Activated T-cell treated with anti-CD3 and anti-CD28 coated beads, Interleukin-2, amount 50 U/mL, for 24 hours (primary cell): ENCODE results near the gene PPM1H.
"Not testable (repeated sequence)": the region's sequence is repeated elsewhere in the genome, so short reads cannot be mapped to it uniquely, and the experiment has no call there.

Source experiments
- DNase-seq: peaks from one replicate; pipeline ENCODE4 v3.0.0-alpha.2; 2020
- H3K27ac Mint-ChIP-seq: 2 replicates; pipeline ENCODE4 v1.8.0; 2020; ENCODE audit warnings: mild to moderate bottlenecking, mixed read lengths
- H3K27me3 Mint-ChIP-seq: 2 replicates; pipeline ENCODE4 v1.8.0; 2020; ENCODE audit warnings: mixed read lengths
- H3K36me3 Mint-ChIP-seq: 2 replicates; pipeline ENCODE4 v1.8.0; 2020; ENCODE audit warnings: low read depth, mixed read lengths
- H3K4me1 Mint-ChIP-seq: 2 replicates; pipeline ENCODE4 v1.8.0; 2020; ENCODE audit warnings: low read depth, mixed read lengths
- H3K4me3 Mint-ChIP-seq: 2 replicates; pipeline ENCODE4 v1.8.0; 2020; ENCODE audit warnings: mild to moderate bottlenecking, moderate library complexity, mixed read lengths
- H3K9me3 Mint-ChIP-seq: 2 replicates; pipeline ENCODE4 v1.8.0; 2020; ENCODE audit warnings: mixed read lengths

The PPM1H gene

DNA sequence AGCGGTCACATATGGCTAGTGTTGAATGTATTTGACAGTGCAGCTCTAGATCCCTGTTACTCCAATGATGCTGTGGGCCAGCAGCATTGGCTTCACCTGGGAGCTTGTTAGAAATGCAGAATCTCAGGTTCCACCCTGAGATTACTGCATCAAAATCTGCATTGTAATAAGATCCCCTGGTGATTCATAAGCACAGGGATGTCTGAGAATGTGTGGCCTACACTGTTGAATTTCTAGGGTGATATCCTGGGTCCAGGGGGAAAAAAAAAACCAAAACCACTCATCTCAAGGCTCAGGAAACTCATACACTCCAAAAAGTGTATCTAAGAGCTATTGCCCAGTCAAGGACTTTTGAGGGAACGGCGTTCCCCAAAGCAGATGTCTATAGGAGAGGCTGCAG is 196.8 kb downstream of the PPM1H start:
- H3K27ac Mint-ChIP-seq = no peak overlapping the region
- no peaks in the 10 kb centered on the region for H3K9me3 Mint-ChIP-seq
- DNase-seq = no peak
- H3K27me3 Mint-ChIP-seq = no peaks in the 10 kb centered on the region
- H3K4me3 Mint-ChIP-seq = no peak overlapping the region
- H3K4me1 Mint-ChIP-seq = peaks cover 3% of the 10 kb centered on the region
- no peaks in the 10 kb centered on the region for H3K36me3 Mint-ChIP-seq

DNA sequence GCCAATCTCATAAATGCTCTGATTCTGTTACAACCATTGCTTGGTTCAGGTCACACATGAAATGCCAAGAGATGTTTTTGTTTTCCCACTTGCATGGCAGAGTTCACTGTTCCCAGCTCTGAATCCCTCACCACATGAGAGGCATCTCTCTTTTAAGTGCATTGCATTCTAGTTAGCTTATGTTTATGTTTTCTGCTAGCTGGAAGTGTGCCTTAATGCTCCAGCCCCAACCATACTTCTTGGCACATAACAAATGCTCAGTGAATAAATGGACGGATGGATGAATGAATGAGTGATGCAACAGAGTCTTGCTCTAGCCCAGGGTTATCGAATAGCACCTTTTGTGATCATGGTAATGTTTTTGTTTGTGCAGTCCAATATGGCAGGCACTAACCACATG is 197.3 kb downstream of the PPM1H start:
- H3K36me3 Mint-ChIP-seq = no peaks in the 10 kb centered on the region
- no peaks in the 10 kb centered on the region for H3K9me3 Mint-ChIP-seq
- no peak overlapping the region for H3K4me3 Mint-ChIP-seq
- no peak for DNase-seq
- no peaks in the 10 kb centered on the region for H3K27me3 Mint-ChIP-seq
- no peak overlapping the region for H3K27ac Mint-ChIP-seq
- H3K4me1 Mint-ChIP-seq = peaks cover 8% of the 10 kb centered on the region

GRCh38 chr12:62737188-62737587 is 197.8 kb downstream of the PPM1H start:
- Mint-ChIP-seq H3K27ac (no peak overlapping the region), H3K4me1 (peaks cover 8% of the 10 kb centered on the region), H3K9me3 (no peaks in the 10 kb centered on the region), H3K27me3 (no peaks in the 10 kb centered on the region), H3K4me3 (no peak overlapping the region), H3K36me3 (no peaks in the 10 kb centered on the region)
- no peak for DNase-seq

DNA sequence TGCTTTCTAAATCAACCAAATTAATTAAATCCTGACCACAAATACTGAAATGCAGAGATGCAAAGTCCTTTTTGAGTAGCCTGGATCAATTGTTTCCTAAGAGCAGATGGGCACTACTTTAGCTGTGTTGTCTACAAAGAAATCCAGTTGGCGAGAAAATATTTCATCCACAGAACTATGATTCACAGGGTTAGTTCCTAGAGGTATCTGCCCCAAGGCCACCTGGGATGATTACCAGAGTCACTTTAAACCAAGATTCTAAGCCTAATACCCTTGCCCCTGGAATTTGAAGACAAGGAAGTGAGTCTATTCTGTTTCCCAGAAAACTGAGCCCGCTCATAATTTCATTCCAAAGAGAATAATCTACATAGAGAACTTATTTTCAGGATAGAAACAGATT is 198.4 kb downstream of the PPM1H start:
- Mint-ChIP-seq H3K27me3 (no peaks in the 10 kb centered on the region), H3K4me3 (no peak overlapping the region), H3K36me3 (no peaks in the 10 kb centered on the region), H3K27ac (no peak overlapping the region), H3K9me3 (no peaks in the 10 kb centered on the region), H3K4me1 (peaks cover 8% of the 10 kb centered on the region)
- no peak for DNase-seq

DNA sequence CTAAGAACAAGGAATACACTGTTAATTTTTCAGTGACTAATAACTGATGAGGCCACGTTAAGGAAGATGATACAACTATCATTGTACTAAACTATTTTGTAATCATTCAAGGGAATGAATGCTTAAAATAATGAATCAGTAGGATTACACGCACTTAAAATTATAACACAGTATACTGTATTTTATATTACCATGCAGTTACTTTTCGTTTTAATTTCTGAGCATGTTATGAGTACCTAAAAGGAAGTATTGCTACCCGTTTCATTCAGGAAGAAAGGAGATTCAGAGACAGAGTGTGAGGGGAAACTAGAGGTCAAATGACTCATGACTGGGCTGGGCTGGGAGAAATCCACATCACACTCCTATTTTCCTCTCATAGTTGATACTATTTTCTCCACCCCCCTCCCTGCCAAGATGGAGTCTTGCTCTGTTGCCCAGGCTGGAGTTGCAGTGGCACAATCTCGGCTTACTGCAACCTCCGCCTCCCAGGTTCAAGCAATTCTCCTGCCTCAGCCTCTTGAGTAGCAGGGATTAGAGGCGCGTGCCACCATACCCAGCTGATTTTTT is 202.0 kb downstream of the PPM1H start:
- DNase-seq = no peak
- Mint-ChIP-seq H3K4me3 (no peak overlapping the region), H3K9me3 (no peaks in the 10 kb centered on the region), H3K4me1 (peaks cover 9% of the 10 kb centered on the region), H3K27me3 (peaks cover 4% of the 10 kb centered on the region), H3K27ac (no peak overlapping the region), H3K36me3 (no peaks in the 10 kb centered on the region)

- H3K36me3 Mint-ChIP-seq = no peaks in the 10 kb centered on the region
- DNase-seq = no peak
Observed at GRCh38 chr12:62731055-62731820, 203.7 kb downstream of the PPM1H start.

DNA sequence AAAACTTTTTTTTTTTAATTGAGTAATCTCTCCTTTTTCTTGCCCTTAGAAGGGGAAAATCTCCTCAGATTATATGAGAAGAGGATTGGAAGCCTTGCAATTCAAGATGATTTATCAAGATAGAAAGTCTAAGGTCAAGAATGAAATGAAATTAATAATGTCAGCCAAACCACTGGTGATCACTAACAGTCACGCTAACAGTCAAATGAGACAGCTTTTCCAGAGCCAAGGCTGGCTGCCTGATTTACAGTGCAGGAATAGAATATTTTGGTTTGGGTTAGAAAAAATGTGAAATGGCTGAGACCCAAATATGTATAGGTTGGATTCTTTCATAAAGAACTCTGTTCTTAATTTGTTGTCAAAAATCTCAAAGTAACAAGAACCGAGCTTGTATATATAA is 204.3 kb downstream of the PPM1H start:
- no peaks in the 10 kb centered on the region for H3K36me3 Mint-ChIP-seq
- peaks cover 9% of the 10 kb centered on the region for H3K4me1 Mint-ChIP-seq
- no peak overlapping the region for H3K4me3 Mint-ChIP-seq
- no peak overlapping the region for H3K27ac Mint-ChIP-seq
- DNase-seq = no peak
- peaks cover 5% of the 10 kb centered on the region for H3K27me3 Mint-ChIP-seq
- no peaks in the 10 kb centered on the region for H3K9me3 Mint-ChIP-seq

More at GRCh38 chr12:62731055-62731820, 203.7 kb downstream of the PPM1H start:
- Mint-ChIP-seq H3K27me3 (peaks cover 5% of the 10 kb centered on the region), H3K27ac (no peak overlapping the region), H3K9me3 (no peaks in the 10 kb centered on the region), H3K4me1 (peaks cover 9% of the 10 kb centered on the region), H3K4me3 (no peak overlapping the region)

GRCh38 chr12:62729579-62730544 is 205.1 kb downstream of the PPM1H start:
- H3K4me1 Mint-ChIP-seq = not testable (repeated sequence)

GRCh38 chr12:62728741-62729140 is 206.2 kb downstream of the PPM1H start:
- H3K4me1 Mint-ChIP-seq = peaks cover 9% of the 10 kb centered on the region
- no peaks in the 10 kb centered on the region for H3K9me3 Mint-ChIP-seq
- H3K4me3 Mint-ChIP-seq = no peak overlapping the region
- no peak overlapping the region for H3K27ac Mint-ChIP-seq
- no peaks in the 10 kb centered on the region for H3K36me3 Mint-ChIP-seq
- DNase-seq = no peak
- H3K27me3 Mint-ChIP-seq = peaks cover 5% of the 10 kb centered on the region

More at GRCh38 chr12:62729579-62730544, 205.1 kb downstream of the PPM1H start:
- H3K4me3 Mint-ChIP-seq, H3K36me3 Mint-ChIP-seq, DNase-seq, H3K9me3 Mint-ChIP-seq, H3K27me3 Mint-ChIP-seq, H3K27ac Mint-ChIP-seq: not testable (repeated sequence)

DNA sequence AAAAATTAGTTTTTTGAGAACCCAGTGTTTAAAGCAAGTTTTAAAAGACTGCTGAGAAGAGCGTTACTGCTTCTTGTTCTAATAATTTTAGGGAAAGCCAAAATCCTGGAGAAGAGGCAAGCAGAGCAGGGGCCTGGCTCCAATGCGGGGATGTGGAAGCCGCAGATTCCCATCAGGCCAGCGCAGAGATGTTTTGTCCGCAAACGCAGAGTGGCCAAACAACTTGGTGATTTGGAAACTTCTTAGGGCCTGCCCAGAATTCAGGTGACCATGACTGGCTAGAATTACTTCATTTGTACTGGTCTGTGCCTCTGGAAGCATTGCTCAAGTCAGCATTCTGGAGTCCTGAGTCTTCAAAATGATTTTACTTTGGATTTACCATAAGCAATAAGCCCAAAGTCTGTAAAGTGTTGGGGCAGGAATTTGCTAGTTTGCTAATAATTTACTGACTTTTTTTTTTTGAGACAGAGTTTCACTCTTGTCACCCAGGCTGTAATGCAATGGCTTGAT is 208.4 kb downstream of the PPM1H start:
- Mint-ChIP-seq H3K27ac (no peak overlapping the region), H3K9me3 (no peaks in the 10 kb centered on the region), H3K36me3 (no peaks in the 10 kb centered on the region), H3K4me3 (no peak overlapping the region), H3K27me3 (peaks cover 5% of the 10 kb centered on the region), H3K4me1 (peaks cover 4% of the 10 kb centered on the region)
- no peak for DNase-seq

- DNase-seq = no peak
- H3K27me3 Mint-ChIP-seq = peaks cover 5% of the 10 kb centered on the region
- H3K27ac Mint-ChIP-seq = no peak overlapping the region
- H3K9me3 Mint-ChIP-seq = no peaks in the 10 kb centered on the region
- H3K4me3 Mint-ChIP-seq = no peak overlapping the region
- no peaks in the 10 kb centered on the region for H3K4me1 Mint-ChIP-seq
- H3K36me3 Mint-ChIP-seq = no peaks in the 10 kb centered on the region
Observed at GRCh38 chr12:62725781-62726180, 209.2 kb downstream of the PPM1H start.

DNA sequence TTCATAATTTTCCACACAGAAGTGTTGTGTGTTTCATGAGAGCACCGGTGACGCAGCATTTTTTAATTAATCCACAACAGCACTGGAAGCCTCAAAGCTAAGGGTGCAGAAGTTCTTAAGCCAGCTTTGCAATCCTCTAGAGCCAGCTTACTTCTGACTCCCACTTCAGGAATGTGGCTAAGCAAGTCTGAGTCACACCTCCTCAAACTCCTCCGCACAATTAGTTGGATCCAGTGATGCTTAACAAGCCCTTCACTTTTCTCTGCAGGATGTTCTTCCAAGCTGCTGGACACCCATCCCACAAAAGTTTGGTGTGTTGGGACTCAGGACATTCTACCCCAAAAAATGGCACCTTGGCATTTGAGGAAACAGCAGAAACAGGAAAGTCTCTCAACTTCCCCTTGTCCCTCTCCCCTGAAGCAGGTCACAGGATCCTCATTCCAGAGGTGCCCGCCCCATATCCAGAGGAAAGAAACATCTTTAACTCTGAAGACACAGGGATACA is 210.0 kb downstream of the PPM1H start:
- Mint-ChIP-seq H3K4me1 (no peaks in the 10 kb centered on the region), H3K9me3 (no peaks in the 10 kb centered on the region)
- no peak for DNase-seq

DNA sequence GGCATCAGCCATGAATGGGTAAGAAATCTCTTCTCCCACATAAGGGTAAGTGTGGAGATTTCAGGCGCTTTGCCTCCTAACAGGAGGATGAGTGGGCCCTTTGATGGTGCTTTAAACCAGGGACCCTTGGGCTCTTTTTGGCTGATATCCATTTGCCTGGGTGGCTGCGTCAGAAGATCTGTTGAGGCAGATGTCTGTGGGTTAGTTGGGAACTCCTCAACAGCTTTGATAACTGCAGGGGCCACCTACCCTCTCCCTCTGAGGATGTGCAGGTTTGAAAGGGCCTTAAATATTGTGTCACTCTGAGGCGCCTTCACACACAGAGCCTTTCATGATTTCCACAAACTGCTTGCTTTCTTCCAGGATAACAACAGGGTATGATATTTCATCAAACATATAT is 210.7 kb downstream of the PPM1H start:
- H3K27me3 Mint-ChIP-seq = peaks cover 2% of the 10 kb centered on the region

More for the DNA sequence above, 210.0 kb downstream of the PPM1H start:
- no peak overlapping the region for H3K4me3 Mint-ChIP-seq
- H3K27me3 Mint-ChIP-seq = peaks cover 3% of the 10 kb centered on the region
- H3K36me3 Mint-ChIP-seq = no peaks in the 10 kb centered on the region
- H3K27ac Mint-ChIP-seq = no peak overlapping the region

GRCh38 chr12:62722971-62723680 is 211.8 kb downstream of the PPM1H start:
- Mint-ChIP-seq H3K27me3 (peaks cover 2% of the 10 kb centered on the region), H3K36me3 (no peaks in the 10 kb centered on the region), H3K9me3 (no peaks in the 10 kb centered on the region), H3K27ac (no peak overlapping the region), H3K4me1 (no peaks in the 10 kb centered on the region), H3K4me3 (no peak overlapping the region)
- no peak for DNase-seq

More for the DNA sequence above, 210.7 kb downstream of the PPM1H start:
- Mint-ChIP-seq H3K9me3 (no peaks in the 10 kb centered on the region), H3K4me3 (no peak overlapping the region), H3K27ac (no peak overlapping the region), H3K36me3 (no peaks in the 10 kb centered on the region), H3K4me1 (no peaks in the 10 kb centered on the region)
- no peak for DNase-seq
